DOHH2 (cell line): ENCODE measurements around the gene AK9.

Source experiments
- H3F3A ChIP-seq: fragments of 200-600 bp; sonication (generic), shearing (Covaris generic); 2 replicates; pipeline ENCODE4 v1.6.0; 2016; ENCODE audit warnings: antibody characterized with exemption, mild to moderate bottlenecking; ENCODE audit not compliant: control insufficient read depth, insufficient read depth
- H3K27ac ChIP-seq: fragments of 200-600 bp; sonication (generic); 2 replicates; pipeline ENCODE4 v1.5.1; 2014; ENCODE audit warnings: low read depth, mild to moderate bottlenecking, low read length, moderate library complexity
- H3K27me3 ChIP-seq: fragments of 200-600 bp; sonication (generic); 2 replicates; pipeline ENCODE4 v1.6.1; 2014; ENCODE audit warnings: mild to moderate bottlenecking, low read length, mixed read lengths; ENCODE audit not compliant: control insufficient read depth
- H3K36me3 ChIP-seq: fragments of 200-600 bp; sonication (generic); 2 replicates; pipeline ENCODE4 v1.6.1; 2014; ENCODE audit warnings: mild to moderate bottlenecking, low read length, moderate library complexity, mixed read lengths; ENCODE audit not compliant: control insufficient read depth
- H3K4me1 ChIP-seq: fragments of 200-600 bp; sonication (generic); 2 replicates; pipeline ENCODE4 v1.6.1; 2014; ENCODE audit warnings: mild to moderate bottlenecking, low read length, mixed read lengths; ENCODE audit not compliant: control insufficient read depth
- H3K4me2 ChIP-seq: fragments of 200-600 bp; sonication (generic); 2 replicates; pipeline ENCODE4 v1.6.0; 2014; ENCODE audit warnings: mild to moderate bottlenecking, low read length, moderate library complexity
- H3K4me3 ChIP-seq: fragments of 200-600 bp; sonication (generic); 2 replicates; pipeline ENCODE4 v1.5.1; 2014; ENCODE audit warnings: mild to moderate bottlenecking, low read length, mixed read lengths
- H3K79me2 ChIP-seq: fragments of 200-600 bp; sonication (generic); 2 replicates; pipeline ENCODE4 v1.6.1; 2014; ENCODE audit warnings: mild to moderate bottlenecking, low read length, mixed read lengths; ENCODE audit not compliant: control insufficient read depth
- H3K9me2 ChIP-seq: fragments of 200-600 bp; sonication (generic); replicated peaks from 2 replicates; pipeline ENCODE4 v1.6.1; 2014; ENCODE audit warnings: mild to moderate bottlenecking, low read length, mixed read lengths; ENCODE audit not compliant: control insufficient read depth
- H3K9me3 ChIP-seq: fragments of 200-600 bp; sonication (generic); 2 replicates; pipeline ENCODE4 v1.6.1; 2014; ENCODE audit warnings: antibody characterized with exemption, low read length, mixed read lengths; ENCODE audit not compliant: control insufficient read depth, insufficient read depth
- H4K20me1 ChIP-seq: fragments of 200-600 bp; sonication (generic); 2 replicates; pipeline ENCODE4 v1.6.0; 2014; ENCODE audit warnings: low read depth, mild to moderate bottlenecking, antibody characterized with exemption, low read length, moderate library complexity; ENCODE audit not compliant: control insufficient read depth, insufficient read depth
- EZH2phosphoT487 ChIP-seq: fragments of 200-600 bp; sonication (generic); IDR thresholded peaks from 2 replicates; pipeline ENCODE4 v1.6.1; 2017; ENCODE audit warnings: borderline replicate concordance, mild to moderate bottlenecking, antibody characterized with exemption, low read length, moderate library complexity, mixed read lengths
- TF ChIP-seq, protein P1 (sequence below): fragments of 200-600 bp; sonication (generic); IDR thresholded peaks from one replicate; pipeline ENCODE4 v1.5.1; 2014; ENCODE audit warnings: antibody characterized with exemption, mild to moderate bottlenecking, low read depth, low read length; ENCODE audit not compliant: poor library complexity, severe bottlenecking

Gene AK9

GRCh38 chr6:109485266-109485935 is 205.6 kb downstream of the AK9 start:
- Histone ChIP-seq H3K27ac (no peak overlapping the region), H3K4me2 (no peak overlapping the region), H3K4me3 (no peak overlapping the region)

GRCh38 chr6:109484122-109484521 is 206.9 kb downstream of the AK9 start:
- H3K9me2 ChIP-seq, result no peaks in the 10 kb centered on the region
- no peaks in the 10 kb centered on the region for H3K9me3 ChIP-seq
- H3F3A ChIP-seq, result peaks cover 4% of the 10 kb centered on the region
- no peaks in the 10 kb centered on the region; the same call in 1 of the 2 replicates for H3K27me3 ChIP-seq
- H3K4me1 ChIP-seq, result peaks cover 37% of the 10 kb centered on the region
- H3K4me3 ChIP-seq, result peak overlapping the region; percentile 73
- TF ChIP-seq, protein P1, sequence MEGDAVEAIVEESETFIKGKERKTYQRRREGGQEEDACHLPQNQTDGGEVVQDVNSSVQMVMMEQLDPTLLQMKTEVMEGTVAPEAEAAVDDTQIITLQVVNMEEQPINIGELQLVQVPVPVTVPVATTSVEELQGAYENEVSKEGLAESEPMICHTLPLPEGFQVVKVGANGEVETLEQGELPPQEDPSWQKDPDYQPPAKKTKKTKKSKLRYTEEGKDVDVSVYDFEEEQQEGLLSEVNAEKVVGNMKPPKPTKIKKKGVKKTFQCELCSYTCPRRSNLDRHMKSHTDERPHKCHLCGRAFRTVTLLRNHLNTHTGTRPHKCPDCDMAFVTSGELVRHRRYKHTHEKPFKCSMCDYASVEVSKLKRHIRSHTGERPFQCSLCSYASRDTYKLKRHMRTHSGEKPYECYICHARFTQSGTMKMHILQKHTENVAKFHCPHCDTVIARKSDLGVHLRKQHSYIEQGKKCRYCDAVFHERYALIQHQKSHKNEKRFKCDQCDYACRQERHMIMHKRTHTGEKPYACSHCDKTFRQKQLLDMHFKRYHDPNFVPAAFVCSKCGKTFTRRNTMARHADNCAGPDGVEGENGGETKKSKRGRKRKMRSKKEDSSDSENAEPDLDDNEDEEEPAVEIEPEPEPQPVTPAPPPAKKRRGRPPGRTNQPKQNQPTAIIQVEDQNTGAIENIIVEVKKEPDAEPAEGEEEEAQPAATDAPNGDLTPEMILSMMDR, result no peak
- TF ChIP-seq EZH2phosphoT487, result no peak
- H3K4me2 ChIP-seq, result peak overlapping the region; percentile 75
- H3K27ac ChIP-seq, result no peak overlapping the region
- H3K36me3 ChIP-seq, result peaks cover 28% of the 10 kb centered on the region
- peaks cover 5% of the 10 kb centered on the region for H4K20me1 ChIP-seq
- H3K79me2 ChIP-seq, result peaks cover 38% of the 10 kb centered on the region

More at GRCh38 chr6:109485266-109485935, 205.6 kb downstream of the AK9 start:
- peaks cover 28% of the 10 kb centered on the region for H3K4me1 ChIP-seq
- no peak for TF ChIP-seq EZH2phosphoT487
- TF ChIP-seq, protein P1, result no peak
- no peaks in the 10 kb centered on the region; the same call in 1 of the 2 replicates for H3K27me3 ChIP-seq
- H3F3A ChIP-seq, result peaks cover 4% of the 10 kb centered on the region
- peaks cover 5% of the 10 kb centered on the region; the same call in 1 of the 2 replicates for H4K20me1 ChIP-seq
- no peaks in the 10 kb centered on the region for H3K9me3 ChIP-seq
- H3K36me3 ChIP-seq, result peaks cover 17% of the 10 kb centered on the region
- H3K79me2 ChIP-seq, result peaks cover 26% of the 10 kb centered on the region
- H3K9me2 ChIP-seq, result no peaks in the 10 kb centered on the region

DNA sequence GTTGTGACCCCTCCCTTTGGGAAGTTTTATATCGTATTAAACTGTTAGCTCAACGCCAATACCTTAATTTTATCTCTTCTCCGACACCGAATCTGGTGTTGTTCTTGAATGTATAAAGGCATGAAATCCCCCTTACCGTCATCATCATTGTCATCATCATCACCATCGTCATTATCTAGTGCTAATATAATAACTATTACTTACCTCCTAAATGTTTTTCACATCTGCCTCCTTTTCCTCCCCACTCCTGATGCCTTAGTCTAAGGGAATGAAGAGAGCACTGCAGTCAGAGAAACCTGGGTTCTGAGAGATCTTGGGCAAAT is 207.3 kb downstream of the AK9 start:
- Histone ChIP-seq H3K4me2 (peak overlapping the region; percentile 75), H3K79me2 (peaks cover 42% of the 10 kb centered on the region), H3K9me2 (no peaks in the 10 kb centered on the region), H4K20me1 (peaks cover 8% of the 10 kb centered on the region), H3K27ac (no peak overlapping the region), H3K36me3 (peaks cover 32% of the 10 kb centered on the region), H3F3A (peaks cover 4% of the 10 kb centered on the region), H3K4me3 (peak overlapping the region; percentile 73), H3K4me1 (peaks cover 42% of the 10 kb centered on the region), H3K9me3 (no peaks in the 10 kb centered on the region), H3K27me3 (no peaks in the 10 kb centered on the region; the same call in 1 of the 2 replicates)
- TF ChIP-seq, protein P1, result no peak
- TF ChIP-seq EZH2phosphoT487, result no peak
